ENCODE measurements around the gene VPS29. TPM values are rescaled to one million over a fixed set of nuclear protein-coding genes. Genes with fewer than 3 reads are reported as not detected.

VPS29 gene
- total RNA-seq, 2 donors from 2014 or later = 39.2 to 62.0 TPM

DNA sequence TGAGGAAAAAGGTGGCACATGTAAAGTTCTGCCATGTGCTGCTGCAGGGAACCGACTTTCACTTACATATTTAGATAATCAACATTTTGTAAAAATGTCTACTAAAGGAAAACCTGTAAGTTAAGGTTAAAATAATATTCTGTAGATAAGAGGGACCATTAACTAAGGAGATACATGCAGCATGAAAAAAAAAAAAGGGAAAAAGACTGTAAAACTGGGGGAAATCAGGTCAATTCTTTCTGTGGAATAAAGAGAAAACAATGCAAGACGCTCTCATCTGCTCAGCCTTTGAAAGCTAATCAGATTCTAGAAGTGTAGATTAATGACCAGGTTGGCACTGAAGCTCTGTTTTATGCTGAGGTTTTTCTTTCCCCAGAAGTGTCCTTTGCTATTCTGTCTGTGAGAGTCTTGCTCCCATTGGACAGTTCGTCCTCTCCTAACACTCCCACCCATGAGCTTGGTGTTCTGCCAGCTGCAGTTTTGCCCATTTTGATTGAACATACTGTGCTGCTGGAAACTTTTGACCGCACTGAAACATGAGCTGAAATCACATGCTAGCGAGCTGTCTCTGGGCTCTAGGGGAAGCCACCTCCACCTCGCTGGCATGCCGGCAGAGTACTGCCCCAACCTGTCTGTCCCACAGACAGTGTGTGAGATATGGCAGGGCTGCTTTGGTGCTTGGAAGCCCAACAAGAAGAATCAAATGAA lies 41.5 kb upstream of the VPS29 start:
- peak; percentile 91 to 94 (median 94) for DNase-seq
- H3K27ac ChIP-seq = peak overlapping the region in 3 of 4 donors; percentile 60 to 75 (median 70)
- 18 to 22% methylated on average over 7 of the region's 7 CpGs for WGBS, 2 donors
- H3K36me3 ChIP-seq (replicated peaks in 1 of 2; ENCODE audit: insufficient read depth in 1 of 2, low read depth in 2 of 2) = no peaks in the 10 kb centered on the region
- ATAC-seq = peak; percentile 97
- H3K4me1 ChIP-seq = peaks cover 39% of the 10 kb centered on the region
- TF ChIP-seq, protein P1, sequence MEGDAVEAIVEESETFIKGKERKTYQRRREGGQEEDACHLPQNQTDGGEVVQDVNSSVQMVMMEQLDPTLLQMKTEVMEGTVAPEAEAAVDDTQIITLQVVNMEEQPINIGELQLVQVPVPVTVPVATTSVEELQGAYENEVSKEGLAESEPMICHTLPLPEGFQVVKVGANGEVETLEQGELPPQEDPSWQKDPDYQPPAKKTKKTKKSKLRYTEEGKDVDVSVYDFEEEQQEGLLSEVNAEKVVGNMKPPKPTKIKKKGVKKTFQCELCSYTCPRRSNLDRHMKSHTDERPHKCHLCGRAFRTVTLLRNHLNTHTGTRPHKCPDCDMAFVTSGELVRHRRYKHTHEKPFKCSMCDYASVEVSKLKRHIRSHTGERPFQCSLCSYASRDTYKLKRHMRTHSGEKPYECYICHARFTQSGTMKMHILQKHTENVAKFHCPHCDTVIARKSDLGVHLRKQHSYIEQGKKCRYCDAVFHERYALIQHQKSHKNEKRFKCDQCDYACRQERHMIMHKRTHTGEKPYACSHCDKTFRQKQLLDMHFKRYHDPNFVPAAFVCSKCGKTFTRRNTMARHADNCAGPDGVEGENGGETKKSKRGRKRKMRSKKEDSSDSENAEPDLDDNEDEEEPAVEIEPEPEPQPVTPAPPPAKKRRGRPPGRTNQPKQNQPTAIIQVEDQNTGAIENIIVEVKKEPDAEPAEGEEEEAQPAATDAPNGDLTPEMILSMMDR (IDR thresholded peaks at IDR 0.05) = no peak
- no peaks in the 10 kb centered on the region for H3K9me3 ChIP-seq
- intact Hi-C loops (cut with DNase I) = no loop called here
- H3K4me3 ChIP-seq = no peak overlapping the region
- H3K27me3 ChIP-seq = no peaks in the 10 kb centered on the region

DNA sequence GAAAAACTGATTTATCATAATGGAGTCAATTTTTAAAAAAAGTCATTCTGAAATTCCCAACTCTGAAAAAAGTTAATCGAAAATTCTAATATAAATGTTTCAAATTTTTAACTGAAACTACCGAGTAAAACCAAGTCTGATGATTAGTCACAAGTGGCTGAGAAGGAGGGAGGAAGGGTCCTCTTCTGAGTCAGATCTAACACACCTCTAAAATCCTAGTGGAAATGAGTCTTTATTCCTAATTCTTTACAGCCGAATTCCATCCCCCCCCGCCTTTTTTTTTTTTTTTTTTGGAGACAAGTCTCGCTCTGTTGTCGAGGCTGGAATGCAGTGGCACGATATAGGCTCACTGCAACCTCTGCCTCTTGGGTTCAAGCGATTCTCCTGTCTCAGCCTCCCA lies 38.1 kb upstream of the VPS29 start:
- 76 to 90% methylated on average over 8 of the region's 8 CpGs for WGBS, 2 donors

DNA sequence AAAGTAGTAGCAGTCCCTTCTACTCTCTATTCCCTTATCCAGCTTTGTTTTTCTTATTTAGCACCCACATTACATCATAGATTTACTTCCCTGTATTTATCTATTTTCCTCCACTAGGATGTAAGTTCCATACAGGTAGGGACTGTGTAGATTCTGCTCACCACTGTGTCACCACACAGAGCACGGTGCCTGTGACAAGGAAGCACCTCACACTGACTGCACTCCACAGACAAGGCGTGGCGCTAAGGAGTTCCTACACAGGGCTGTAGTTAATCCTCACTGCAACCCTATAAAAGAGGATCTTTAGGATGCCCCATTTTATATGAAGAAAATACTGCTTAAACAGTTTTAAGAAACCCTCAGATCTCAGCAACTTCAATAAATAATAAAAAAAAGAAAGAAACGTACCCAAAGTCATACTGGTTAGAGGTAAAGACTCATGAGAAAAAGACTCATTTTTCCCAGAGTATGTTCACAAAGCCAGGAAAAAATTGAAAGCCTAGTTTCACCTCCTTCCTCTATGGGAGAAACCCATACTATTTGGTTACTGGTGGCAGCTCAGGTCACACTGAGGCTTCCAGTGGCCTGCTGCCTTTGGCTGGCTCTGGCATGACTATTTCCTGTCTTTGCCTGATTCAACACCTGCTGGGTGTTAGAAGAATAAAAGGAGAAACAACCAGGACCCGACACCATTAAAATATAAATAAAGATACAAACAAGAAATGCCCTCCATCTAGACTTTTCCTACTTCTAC lies 37.1 kb upstream of the VPS29 start:
- no peak for DNase-seq
- Histone ChIP-seq H3K9me3 (no peaks in the 10 kb centered on the region), H3K27ac (peak overlapping the region in 1 of 4 donors; percentile 69), H3K4me1 (peaks cover 37% of the 10 kb centered on the region), H3K4me3 (no peak overlapping the region), H3K27me3 (no peaks in the 10 kb centered on the region), H3K36me3 (replicated peaks in 1 of 2; ENCODE audit: insufficient read depth in 1 of 2, low read depth in 2 of 2) (peaks cover 0 to 2% of the 10 kb centered on the region in 2 donors)
- TF ChIP-seq POLR2A (IDR thresholded peaks at IDR 0.05) = no peak
- TF ChIP-seq, protein P1 (IDR thresholded peaks at IDR 0.05) = no peak
- ATAC-seq = no peak
- intact Hi-C loops (cut with DNase I) = no loop called here
- WGBS, 2 donors = 88 to 96% methylated on average over 5 of the region's 5 CpGs

More for the DNA sequence above, 38.1 kb upstream of the VPS29 start:
- DNase-seq (no peak), ATAC-seq (no peak)
- Histone ChIP-seq H3K27ac (no peak overlapping the region), H3K4me3 (no peak overlapping the region), H3K36me3 (replicated peaks in 1 of 2; ENCODE audit: insufficient read depth in 1 of 2, low read depth in 2 of 2) (peaks cover 0 to 2% of the 10 kb centered on the region in 2 donors), H3K27me3 (no peaks in the 10 kb centered on the region), H3K4me1 (peaks cover 44% of the 10 kb centered on the region), H3K9me3 (no peaks in the 10 kb centered on the region)
- no peak for TF ChIP-seq POLR2A (IDR thresholded peaks at IDR 0.05)
- TF ChIP-seq, protein P1 (IDR thresholded peaks at IDR 0.05) = no peak
- intact Hi-C loops (cut with DNase I) = no loop called here

DNA sequence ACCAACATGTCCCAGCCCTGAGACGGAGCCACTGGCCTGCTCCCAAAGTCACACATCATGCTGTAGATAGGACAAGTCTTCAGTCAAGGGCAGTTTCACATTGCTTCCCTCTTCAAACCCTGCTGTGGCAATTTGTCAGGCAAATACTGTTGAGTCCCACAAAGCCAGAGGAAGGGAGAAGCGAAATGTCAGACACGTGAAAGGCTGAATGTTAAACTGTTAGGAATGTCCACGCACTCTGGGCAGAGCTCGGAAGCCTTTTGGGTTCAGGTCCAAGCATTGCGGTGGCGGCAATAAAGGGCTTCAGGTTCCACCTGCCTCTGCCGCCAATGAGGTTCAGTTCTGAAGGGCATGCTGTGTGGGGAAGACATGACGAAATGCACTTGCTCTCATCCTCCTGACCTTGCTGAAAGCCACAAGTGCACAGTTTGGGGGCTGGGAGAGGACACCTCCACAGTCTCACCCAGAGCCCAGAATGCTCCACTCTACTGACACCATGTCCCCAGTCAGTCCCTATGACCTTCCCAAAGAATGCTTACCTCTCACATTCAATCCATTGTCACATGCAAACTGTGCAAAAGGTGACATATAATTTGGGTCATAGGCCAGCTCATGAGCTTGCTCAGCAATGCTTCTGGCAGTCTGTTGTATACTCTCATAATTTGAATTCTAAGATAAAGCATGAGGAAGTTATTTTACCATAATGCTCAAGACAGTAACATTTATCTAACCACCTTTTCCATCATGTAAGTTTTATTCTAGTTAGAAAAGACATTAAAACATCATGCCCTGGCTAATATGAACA lies 35.9 kb upstream of the VPS29 start:
- DNase-seq = peak; percentile 40 to 59 (median 53)
- ATAC-seq = peak; percentile 60
- 57 to 63% methylated on average over 7 to 9 of the region's 9 CpGs for WGBS, 2 donors
- Histone ChIP-seq H3K27me3 (no peaks in the 10 kb centered on the region), H3K4me3 (no peak overlapping the region), H3K4me1 (peaks cover 30% of the 10 kb centered on the region), H3K27ac (peak overlapping the region in 3 of 4 donors; percentile 28 to 69 (median 57)), H3K9me3 (no peaks in the 10 kb centered on the region), H3K36me3 (replicated peaks in 1 of 2; ENCODE audit: insufficient read depth in 1 of 2, low read depth in 2 of 2) (peaks cover 0 to 2% of the 10 kb centered on the region in 2 donors)
- TF ChIP-seq, protein P1 (IDR thresholded peaks at IDR 0.05) = no peak
- no peak for TF ChIP-seq POLR2A (IDR thresholded peaks at IDR 0.05)
- intact Hi-C loops (cut with DNase I) = no loop called here
